Vagina (tissue), 2 donors: ENCODE data around the gene TECRL.

Experiments used
- CTCF ChIP-seq, 3 experiments: fragments of 450-650 bp in 2 of 3; fragments of 200-600 bp in 1 of 3; sonication (generic) in 1 of 3; IDR thresholded peaks; one replicate each; pipeline ENCODE4 v1.5.1; 2017 to 2019; ENCODE audit warnings: antibody characterized with exemption in 3 of 3, mild to moderate bottlenecking in 2 of 3, moderate library complexity in 2 of 3
- POLR2A ChIP-seq, 2 donors: fragments of 450-650 bp; IDR thresholded peaks; one replicate each; pipeline ENCODE4 v1.6.1; 2017; ENCODE audit warnings: antibody characterized with exemption in 2 of 2, mild to moderate bottlenecking in 2 of 2, moderate library complexity in 2 of 2

- TF ChIP-seq CTCF (IDR thresholded peaks at IDR 0.05) = no peak
- TF ChIP-seq POLR2A (IDR thresholded peaks at IDR 0.05) = no peak
Observed at GRCh38 chr4:64250488-64250887, 158.8 kb downstream of the TECRL start.
